Measurements from ENCODE around the gene DACH1. TPM values are rescaled to one million over a fixed set of nuclear protein-coding genes. Genes with fewer than 3 reads are reported as not detected.

The DACH1 gene
- total RNA-seq, 4 donors from 2014 or later: 1.5 to 17.3 (median 3.3) TPM

DNA sequence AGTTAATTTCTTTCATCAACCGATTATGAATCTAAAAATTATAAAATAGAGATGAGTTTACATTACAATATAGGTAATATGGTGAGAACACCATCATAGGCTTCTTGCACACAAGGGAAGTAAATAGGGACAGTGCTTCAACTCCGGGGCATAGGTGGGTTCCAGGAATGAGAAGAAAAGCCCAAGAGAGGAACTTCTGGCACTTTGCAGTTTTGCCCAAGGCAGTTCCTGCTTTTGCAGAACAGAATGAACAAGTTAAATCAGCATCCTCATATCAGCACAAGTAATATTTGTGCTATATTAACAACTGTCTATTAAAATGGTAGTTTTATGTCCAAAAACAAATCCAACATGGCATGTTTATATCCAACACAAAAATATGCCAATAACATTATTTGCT, 60.1 kb downstream of the DACH1 start:
- 80 to 83% methylated on average over 1 to 2 of the region's 2 CpGs for WGBS, 2 donors (ENCODE audit: low coverage in 1 of 2)
- Histone ChIP-seq H3K9me3 (no peaks in the 10 kb centered on the region), H3K4me3 (no peak overlapping the region), H3K4me1 (no peaks in the 10 kb centered on the region), H3K36me3 (no peaks in the 10 kb centered on the region), H3K27ac (no peak overlapping the region), H3K27me3 (no peaks in the 10 kb centered on the region)
- in situ Hi-C loops (cut with MboI; ENCODE audit: low pct_ligation_motif_present in 1 of 4, low pct_unique_long_range_greater_than_20kb in 1 of 4, low sequenced_read_pairs in 3 of 4): no loop called here
- intact Hi-C loops (cut with DNase I; ENCODE audit: low total_unique reads): no loop called here
- no peak for DNase-seq
- TF ChIP-seq, protein P1, sequence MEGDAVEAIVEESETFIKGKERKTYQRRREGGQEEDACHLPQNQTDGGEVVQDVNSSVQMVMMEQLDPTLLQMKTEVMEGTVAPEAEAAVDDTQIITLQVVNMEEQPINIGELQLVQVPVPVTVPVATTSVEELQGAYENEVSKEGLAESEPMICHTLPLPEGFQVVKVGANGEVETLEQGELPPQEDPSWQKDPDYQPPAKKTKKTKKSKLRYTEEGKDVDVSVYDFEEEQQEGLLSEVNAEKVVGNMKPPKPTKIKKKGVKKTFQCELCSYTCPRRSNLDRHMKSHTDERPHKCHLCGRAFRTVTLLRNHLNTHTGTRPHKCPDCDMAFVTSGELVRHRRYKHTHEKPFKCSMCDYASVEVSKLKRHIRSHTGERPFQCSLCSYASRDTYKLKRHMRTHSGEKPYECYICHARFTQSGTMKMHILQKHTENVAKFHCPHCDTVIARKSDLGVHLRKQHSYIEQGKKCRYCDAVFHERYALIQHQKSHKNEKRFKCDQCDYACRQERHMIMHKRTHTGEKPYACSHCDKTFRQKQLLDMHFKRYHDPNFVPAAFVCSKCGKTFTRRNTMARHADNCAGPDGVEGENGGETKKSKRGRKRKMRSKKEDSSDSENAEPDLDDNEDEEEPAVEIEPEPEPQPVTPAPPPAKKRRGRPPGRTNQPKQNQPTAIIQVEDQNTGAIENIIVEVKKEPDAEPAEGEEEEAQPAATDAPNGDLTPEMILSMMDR (IDR thresholded peaks at IDR 0.05): no peak
- TF ChIP-seq POLR2AphosphoS5 (IDR thresholded peaks at IDR 0.05): no peak
- TF ChIP-seq POLR2A (IDR thresholded peaks at IDR 0.05): no peak
- TF ChIP-seq EP300 (IDR thresholded peaks at IDR 0.05; ENCODE audit: low read depth): no peak

DNA sequence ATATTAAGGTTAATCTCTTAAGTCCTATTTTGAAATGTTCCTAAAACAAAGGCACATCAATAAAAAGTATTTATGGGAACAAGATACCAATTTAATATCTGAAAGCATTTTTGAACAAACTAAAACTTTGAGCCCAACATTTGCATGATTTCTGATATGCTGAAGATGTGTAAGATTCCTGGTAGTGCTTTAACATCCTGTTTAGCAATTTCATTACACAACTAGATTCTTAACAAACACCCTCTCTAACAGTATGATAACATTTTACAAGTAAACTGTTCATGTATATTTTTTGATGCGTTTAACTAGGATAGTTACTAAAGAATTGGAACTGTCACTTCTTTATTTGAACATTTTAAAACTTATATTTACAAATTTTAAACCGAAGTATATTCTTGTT, 63.9 kb downstream of the DACH1 start:
- in situ Hi-C loops (cut with MboI; ENCODE audit: low pct_ligation_motif_present in 1 of 4, low pct_unique_long_range_greater_than_20kb in 1 of 4, low sequenced_read_pairs in 3 of 4): no loop called here
- DNase-seq: no peak
- intact Hi-C loops (cut with DNase I; ENCODE audit: low total_unique reads): no loop called here

DNA sequence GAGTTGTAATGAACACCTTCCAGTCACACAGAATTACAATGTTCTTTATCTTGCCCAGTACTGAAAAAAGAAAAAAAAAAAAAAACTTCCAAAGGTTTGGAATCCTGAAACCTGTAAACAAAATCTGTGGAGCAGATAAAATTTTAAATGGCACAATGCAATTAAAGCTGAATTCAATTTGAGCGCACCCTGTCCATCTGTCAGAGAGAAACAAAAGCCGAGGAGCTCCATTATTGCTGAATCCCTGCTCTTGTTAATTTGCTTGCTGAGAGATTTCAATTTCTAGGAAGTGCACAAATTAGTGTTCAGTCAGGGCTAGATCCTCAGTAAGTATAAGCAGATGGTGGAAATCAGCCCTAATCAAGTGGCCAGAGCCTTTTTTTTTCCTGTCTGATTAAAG, 65.2 kb downstream of the DACH1 start:
- intact Hi-C loops (cut with DNase I; ENCODE audit: low total_unique reads): no loop called here

More for the DNA sequence above, 63.9 kb downstream of the DACH1 start:
- 72 to 86% methylated on average over 2 of the region's 2 CpGs for WGBS, 2 donors (ENCODE audit: low coverage in 1 of 2)
- H3K27ac ChIP-seq: no peak overlapping the region
- H3K27me3 ChIP-seq: no peaks in the 10 kb centered on the region
- no peaks in the 10 kb centered on the region for H3K9me3 ChIP-seq
- no peaks in the 10 kb centered on the region for H3K4me1 ChIP-seq
- H3K36me3 ChIP-seq: no peaks in the 10 kb centered on the region
- TF ChIP-seq EP300 (IDR thresholded peaks at IDR 0.05; ENCODE audit: low read depth) (no peak), POLR2A (IDR thresholded peaks at IDR 0.05) (no peak), POLR2AphosphoS5 (IDR thresholded peaks at IDR 0.05) (no peak)
- TF ChIP-seq, protein P1 (IDR thresholded peaks at IDR 0.05): no peak
- H3K4me3 ChIP-seq: no peak overlapping the region

DNA sequence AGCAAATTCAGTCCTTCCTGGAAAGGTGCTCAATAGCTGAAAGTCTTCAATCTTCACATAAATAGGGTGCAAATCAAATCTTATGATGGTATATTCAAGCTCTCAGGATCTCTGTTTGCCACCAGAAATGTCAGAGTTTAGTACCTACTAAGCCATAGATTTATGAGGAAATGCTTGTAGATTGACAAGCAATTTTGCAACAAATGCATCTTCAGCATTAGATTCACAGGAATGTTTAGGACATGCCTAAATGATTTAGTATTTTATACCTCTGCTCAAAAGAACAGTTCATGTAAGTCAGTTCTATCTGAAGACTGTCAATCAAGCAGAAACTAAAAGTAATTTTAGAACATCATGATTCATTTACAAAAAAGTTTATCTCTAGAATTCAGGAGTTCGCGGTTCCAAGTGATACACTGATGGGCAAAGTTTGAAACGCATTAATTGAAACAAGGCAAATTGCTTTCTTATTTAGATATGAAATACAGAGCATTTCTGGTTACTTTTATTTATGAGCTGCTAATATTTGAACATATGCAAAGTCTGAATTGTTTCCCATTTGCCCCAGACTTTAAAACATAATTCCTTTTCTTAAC, 65.7 kb downstream of the DACH1 start:
- H3K27me3 ChIP-seq: no peaks in the 10 kb centered on the region
- DNase-seq: no peak
- TF ChIP-seq POLR2A (IDR thresholded peaks at IDR 0.05) (no peak), EP300 (IDR thresholded peaks at IDR 0.05; ENCODE audit: low read depth) (no peak), POLR2AphosphoS5 (IDR thresholded peaks at IDR 0.05) (no peak)
- TF ChIP-seq, protein P1 (IDR thresholded peaks at IDR 0.05): no peak
- WGBS, 2 donors (ENCODE audit: low coverage in 1 of 2): 77 to 89% methylated on average over 3 of the region's 3 CpGs
- no peaks in the 10 kb centered on the region for H3K4me1 ChIP-seq
- H3K27ac ChIP-seq: no peak overlapping the region
- H3K9me3 ChIP-seq: no peaks in the 10 kb centered on the region
- H3K4me3 ChIP-seq: no peak overlapping the region
- intact Hi-C loops (cut with DNase I; ENCODE audit: low total_unique reads) (no loop called here), in situ Hi-C loops (cut with MboI; ENCODE audit: low pct_ligation_motif_present in 1 of 4, low pct_unique_long_range_greater_than_20kb in 1 of 4, low sequenced_read_pairs in 3 of 4) (no loop called here)
- H3K36me3 ChIP-seq: no peaks in the 10 kb centered on the region

More for the DNA sequence above, 65.2 kb downstream of the DACH1 start:
- TF ChIP-seq, protein P1 (IDR thresholded peaks at IDR 0.05): no peak
- TF ChIP-seq POLR2AphosphoS5 (IDR thresholded peaks at IDR 0.05) (no peak), EP300 (IDR thresholded peaks at IDR 0.05; ENCODE audit: low read depth) (no peak), POLR2A (IDR thresholded peaks at IDR 0.05) (no peak)
- Histone ChIP-seq H3K9me3 (no peaks in the 10 kb centered on the region), H3K4me3 (no peak overlapping the region), H3K36me3 (no peaks in the 10 kb centered on the region), H3K27ac (no peak overlapping the region), H3K27me3 (no peaks in the 10 kb centered on the region), H3K4me1 (no peaks in the 10 kb centered on the region)
- no peak for DNase-seq
- in situ Hi-C loops (cut with MboI; ENCODE audit: low pct_ligation_motif_present in 1 of 4, low pct_unique_long_range_greater_than_20kb in 1 of 4, low sequenced_read_pairs in 3 of 4): no loop called here
- WGBS, 2 donors (ENCODE audit: low coverage in 1 of 2): 63 to 89% methylated on average over 2 of the region's 2 CpGs
